ENCODE measurements around the gene SLC39A11. TPM values are rescaled to one million over a fixed set of nuclear protein-coding genes. Genes with fewer than 3 reads are reported as not detected.

SLC39A11 gene
- total RNA-seq, 1 experiment from 2014 or later: 15.8 TPM

DNA sequence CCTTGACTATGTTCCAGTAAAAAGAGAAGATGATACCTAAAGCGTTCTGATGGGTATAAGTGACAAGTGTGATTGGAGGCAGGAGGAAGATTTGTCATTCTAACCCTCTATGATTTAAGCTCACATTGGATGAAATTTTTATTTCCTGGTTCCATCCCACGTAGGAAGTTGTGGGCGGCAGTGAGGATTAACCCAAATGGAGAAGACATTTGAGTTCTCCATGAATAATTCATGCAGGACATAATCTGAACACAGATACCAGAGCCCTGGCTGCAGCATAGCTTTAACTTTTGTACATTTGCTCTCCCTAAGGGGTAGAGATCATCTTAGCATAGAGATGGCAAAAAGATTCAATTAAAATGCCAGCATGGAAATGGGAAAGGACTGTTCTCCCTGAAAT lies 146.3 kb downstream of the SLC39A11 start:
- intact Hi-C loops (cut with micrococcal nuclease): no loop called here
- Mint-ChIP-seq H3K4me3 (ENCODE audit: unreplicated experiment) (no peak overlapping the region), H3K4me1 (ENCODE audit: insufficient read depth, unreplicated experiment) (no peaks in the 10 kb centered on the region), H3K27ac (ENCODE audit: low read depth, unreplicated experiment) (no peak overlapping the region), H3K27me3 (ENCODE audit: insufficient read depth, unreplicated experiment) (no peaks in the 10 kb centered on the region), H3K36me3 (ENCODE audit: insufficient read depth, unreplicated experiment) (peaks cover 6% of the 10 kb centered on the region), H3K9me3 (ENCODE audit: unreplicated experiment) (no peaks in the 10 kb centered on the region)
- DNase-seq (ENCODE audit: unreplicated experiment): no peak
- ChIA-PET CTCF (no interaction called here), POLR2A (no interaction called here)
- TF ChIP-seq, protein P1, sequence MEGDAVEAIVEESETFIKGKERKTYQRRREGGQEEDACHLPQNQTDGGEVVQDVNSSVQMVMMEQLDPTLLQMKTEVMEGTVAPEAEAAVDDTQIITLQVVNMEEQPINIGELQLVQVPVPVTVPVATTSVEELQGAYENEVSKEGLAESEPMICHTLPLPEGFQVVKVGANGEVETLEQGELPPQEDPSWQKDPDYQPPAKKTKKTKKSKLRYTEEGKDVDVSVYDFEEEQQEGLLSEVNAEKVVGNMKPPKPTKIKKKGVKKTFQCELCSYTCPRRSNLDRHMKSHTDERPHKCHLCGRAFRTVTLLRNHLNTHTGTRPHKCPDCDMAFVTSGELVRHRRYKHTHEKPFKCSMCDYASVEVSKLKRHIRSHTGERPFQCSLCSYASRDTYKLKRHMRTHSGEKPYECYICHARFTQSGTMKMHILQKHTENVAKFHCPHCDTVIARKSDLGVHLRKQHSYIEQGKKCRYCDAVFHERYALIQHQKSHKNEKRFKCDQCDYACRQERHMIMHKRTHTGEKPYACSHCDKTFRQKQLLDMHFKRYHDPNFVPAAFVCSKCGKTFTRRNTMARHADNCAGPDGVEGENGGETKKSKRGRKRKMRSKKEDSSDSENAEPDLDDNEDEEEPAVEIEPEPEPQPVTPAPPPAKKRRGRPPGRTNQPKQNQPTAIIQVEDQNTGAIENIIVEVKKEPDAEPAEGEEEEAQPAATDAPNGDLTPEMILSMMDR (IDR thresholded peaks at IDR 0.05; ENCODE audit: unreplicated experiment): no peak
- no TSS peak for BruUV-seq (replicated peaks)

DNA sequence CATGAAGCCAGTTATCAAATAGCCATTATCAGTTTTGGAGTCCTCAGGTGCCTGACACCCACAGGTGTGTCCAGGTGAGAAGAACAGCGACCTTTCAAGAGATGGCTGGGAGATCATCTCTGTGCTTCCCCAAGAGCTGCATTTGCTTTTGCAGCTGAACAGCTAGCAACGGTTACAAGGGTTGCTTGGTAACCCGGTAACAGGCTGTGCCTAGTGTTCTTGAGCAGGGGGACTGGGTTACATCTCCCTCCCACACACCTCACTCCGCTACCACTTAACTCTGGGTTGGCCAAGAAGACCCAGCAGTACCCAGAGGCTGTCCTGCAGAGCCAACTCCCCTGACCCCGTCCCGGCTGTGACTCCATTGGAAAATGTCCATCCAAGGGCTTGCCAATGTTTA lies 147.0 kb downstream of the SLC39A11 start:
- Mint-ChIP-seq H3K4me1 (ENCODE audit: insufficient read depth, unreplicated experiment) (no peaks in the 10 kb centered on the region), H3K27ac (ENCODE audit: low read depth, unreplicated experiment) (no peak overlapping the region), H3K9me3 (ENCODE audit: unreplicated experiment) (no peaks in the 10 kb centered on the region), H3K36me3 (ENCODE audit: insufficient read depth, unreplicated experiment) (peaks cover 6% of the 10 kb centered on the region), H3K4me3 (ENCODE audit: unreplicated experiment) (no peak overlapping the region), H3K27me3 (ENCODE audit: insufficient read depth, unreplicated experiment) (no peaks in the 10 kb centered on the region)
- ChIA-PET CTCF (interaction anchor here (0.6 kb wide), 1 partner anchor 10 kb away, joined by 3 read pairs; no protein-coding TSS in a partner anchor), POLR2A (no interaction called here)
- intact Hi-C loops (cut with micrococcal nuclease): no loop called here
- no peak for DNase-seq (ENCODE audit: unreplicated experiment)
- BruUV-seq (replicated peaks): no TSS peak
- TF ChIP-seq, protein P1 (IDR thresholded peaks at IDR 0.05; ENCODE audit: unreplicated experiment): no peak

DNA sequence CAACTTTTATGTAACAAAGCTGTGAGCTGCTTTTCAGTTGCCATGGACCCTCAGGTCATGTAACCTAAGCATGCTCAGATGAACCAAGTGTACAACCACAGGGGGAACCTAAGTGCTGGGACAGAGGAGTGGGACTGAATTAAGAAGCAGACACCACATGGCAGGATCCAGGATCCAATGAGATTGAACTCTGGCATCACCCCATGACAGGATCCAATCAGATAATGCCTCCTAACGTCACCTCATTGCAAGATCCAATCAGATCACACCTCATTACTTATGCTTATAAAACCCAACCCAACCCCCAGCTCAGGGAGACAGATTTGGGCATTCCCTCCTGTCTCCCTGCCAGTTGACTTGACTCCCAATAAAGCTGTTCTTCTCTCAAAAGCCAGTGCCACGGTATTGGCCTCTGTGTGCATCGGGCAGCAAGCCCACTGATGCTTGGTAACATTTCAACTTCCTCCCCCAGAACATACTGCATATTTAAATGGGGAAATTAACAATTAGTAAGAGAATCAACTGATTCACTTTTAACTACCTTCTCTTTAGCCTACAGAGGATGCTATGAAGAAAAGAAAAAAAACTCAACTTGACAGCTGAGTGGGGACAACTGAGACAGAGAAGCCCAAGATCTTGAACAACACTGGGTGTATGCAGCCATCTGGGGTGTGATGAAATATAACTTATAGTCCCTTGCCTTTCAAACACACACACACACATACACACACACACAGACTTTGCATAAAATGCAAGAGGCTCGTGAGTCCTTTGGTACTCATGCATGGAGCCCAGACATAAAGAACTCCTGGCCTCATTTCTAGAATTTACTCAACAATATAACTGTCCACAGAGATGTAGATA lies 148.4 kb downstream of the SLC39A11 start:
- intact Hi-C loops (cut with micrococcal nuclease): no loop called here
- no peak overlapping the region for H3K27ac Mint-ChIP-seq (ENCODE audit: low read depth, unreplicated experiment)
- DNase-seq (ENCODE audit: unreplicated experiment): no peak
- H3K36me3 Mint-ChIP-seq (ENCODE audit: insufficient read depth, unreplicated experiment): peaks cover 6% of the 10 kb centered on the region
- H3K4me1 Mint-ChIP-seq (ENCODE audit: insufficient read depth, unreplicated experiment): no peaks in the 10 kb centered on the region
- TF ChIP-seq, protein P1 (IDR thresholded peaks at IDR 0.05; ENCODE audit: unreplicated experiment): no peak
- BruUV-seq (replicated peaks): no TSS peak
- H3K4me3 Mint-ChIP-seq (ENCODE audit: unreplicated experiment): no peak overlapping the region
- no peaks in the 10 kb centered on the region for H3K27me3 Mint-ChIP-seq (ENCODE audit: insufficient read depth, unreplicated experiment)
- ChIA-PET POLR2A (no interaction called here), CTCF (interaction anchor here (1.0 kb wide), 1 partner anchor 248 kb away, joined by 3 read pairs; no protein-coding TSS in a partner anchor)
- H3K9me3 Mint-ChIP-seq (ENCODE audit: unreplicated experiment): no peaks in the 10 kb centered on the region

DNA sequence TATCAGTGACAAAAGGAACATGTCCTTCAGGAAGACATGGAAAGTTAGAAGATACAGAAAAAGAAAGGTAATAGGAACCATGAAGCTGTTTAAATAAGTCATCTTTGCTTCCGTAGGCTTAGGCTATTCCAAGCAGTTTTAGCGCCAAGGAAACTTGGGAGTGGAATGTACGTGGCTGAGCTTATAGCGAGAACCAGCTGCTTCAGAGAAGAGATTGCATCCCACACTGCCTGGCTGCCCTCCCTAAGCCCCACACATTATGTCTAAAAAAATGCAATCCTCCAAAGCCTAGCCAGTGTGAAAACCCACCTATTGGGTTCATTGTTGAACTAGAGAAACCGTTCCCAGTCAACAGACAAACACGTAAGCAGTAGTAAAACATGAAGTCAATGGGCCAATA lies 149.9 kb downstream of the SLC39A11 start:
- no peak for DNase-seq (ENCODE audit: unreplicated experiment)
- Mint-ChIP-seq H3K9me3 (ENCODE audit: unreplicated experiment) (no peaks in the 10 kb centered on the region), H3K4me1 (ENCODE audit: insufficient read depth, unreplicated experiment) (no peaks in the 10 kb centered on the region), H3K27ac (ENCODE audit: low read depth, unreplicated experiment) (no peak overlapping the region), H3K4me3 (ENCODE audit: unreplicated experiment) (no peak overlapping the region), H3K36me3 (ENCODE audit: insufficient read depth, unreplicated experiment) (peaks cover 6% of the 10 kb centered on the region), H3K27me3 (ENCODE audit: insufficient read depth, unreplicated experiment) (no peaks in the 10 kb centered on the region)
- intact Hi-C loops (cut with micrococcal nuclease): no loop called here
- ChIA-PET POLR2A (no interaction called here), CTCF (no interaction called here)
- no TSS peak for BruUV-seq (replicated peaks)
- TF ChIP-seq, protein P1 (IDR thresholded peaks at IDR 0.05; ENCODE audit: unreplicated experiment): no peak
